Activated CD8-positive, alpha-beta memory T cell treated with anti-CD3 and anti-CD28 coated beads for 24 hours (primary cell): ENCODE data around the gene PKP1.

ENCODE experiments used
- DNase-seq: peaks from one replicate; pipeline ENCODE4 v3.0.0-alpha.2; 2020

PKP1 gene

GRCh38 chr1:201283836-201284553, 689 bp downstream of the PKP1 start:
- no peak for DNase-seq

- DNase-seq: no peak
Observed at GRCh38 chr1:201284636-201285035, 1.3 kb downstream of the PKP1 start.

- no peak for DNase-seq
Observed at GRCh38 chr1:201285846-201286245, 2.5 kb downstream of the PKP1 start.

GRCh38 chr1:201286445-201286844, 3.1 kb downstream of the PKP1 start:
- no peak for DNase-seq

- DNase-seq: no peak
Observed at GRCh38 chr1:201288007-201288406, 4.7 kb downstream of the PKP1 start.

- no peak for DNase-seq
Observed at GRCh38 chr1:201288765-201289164, 5.5 kb downstream of the PKP1 start.

GRCh38 chr1:201290551-201290950, 7.2 kb downstream of the PKP1 start:
- no peak for DNase-seq

GRCh38 chr1:201291916-201292315, 8.6 kb downstream of the PKP1 start:
- no peak for DNase-seq

- no peak for DNase-seq
Observed at GRCh38 chr1:201294876-201295275, 11.6 kb downstream of the PKP1 start.

- DNase-seq: no peak
Observed at GRCh38 chr1:201295346-201295745, 12.0 kb downstream of the PKP1 start.

GRCh38 chr1:201295861-201296260, 12.6 kb downstream of the PKP1 start:
- no peak for DNase-seq

GRCh38 chr1:201296352-201296751, 13.0 kb downstream of the PKP1 start:
- no peak for DNase-seq

GRCh38 chr1:201298396-201299381, 15.4 kb downstream of the PKP1 start:
- no peak for DNase-seq

- no peak for DNase-seq
Observed at GRCh38 chr1:201299968-201300367, 16.7 kb downstream of the PKP1 start.

- DNase-seq: no peak
Observed at GRCh38 chr1:201300641-201301040, 17.3 kb downstream of the PKP1 start.

GRCh38 chr1:201302163-201303152, 19.2 kb downstream of the PKP1 start:
- no peak for DNase-seq

- DNase-seq: no peak
Observed at GRCh38 chr1:201304126-201304525, 20.8 kb downstream of the PKP1 start.

- DNase-seq: no peak
Observed at GRCh38 chr1:201305815-201306214, 22.5 kb downstream of the PKP1 start.

GRCh38 chr1:201307231-201307630, 23.9 kb downstream of the PKP1 start:
- DNase-seq: no peak

GRCh38 chr1:201307760-201308499, 24.6 kb downstream of the PKP1 start:
- DNase-seq: no peak

- no peak for DNase-seq
Observed at GRCh38 chr1:201309416-201309815, 26.1 kb downstream of the PKP1 start.
